ENCODE measurements around the gene NIFK. TPM values are rescaled to one million over a fixed set of nuclear protein-coding genes. Genes with fewer than 3 reads are reported as not detected.

NIFK gene
- total RNA-seq (40.4 TPM), polyA plus RNA-seq (ENCODE audit: insufficient read depth, low read depth, low replicate concordance) (33.4 TPM)
- long read RNA-seq, donor 1, transcript NIFK-201 (7 exons, 1,734 nt) = minor isoform, 14 of 36 reads
- long read RNA-seq, donor 1, transcript NIFK-205 (4 exons, 1,096 nt) = major isoform, 19 of 36 reads
- long read RNA-seq, donor 1, partial matches to known transcripts = 0 of 36 reads
- long read RNA-seq, donor 1, other reads (novel, unspliced or antisense) = 0 of 36 reads
- long read RNA-seq, donor 2, transcript NIFK-201 (7 exons, 1,734 nt) = major isoform, 19 of 27 reads
- long read RNA-seq, donor 2, transcript NIFK-205 (4 exons, 1,096 nt) = minor isoform, 7 of 27 reads
- long read RNA-seq, donor 2, partial matches to known transcripts = 0 of 27 reads
- long read RNA-seq, donor 2, other reads (novel, unspliced or antisense) = 0 of 27 reads
- long read RNA-seq, donor 3, transcript NIFK-201 (7 exons, 1,734 nt) = major isoform, 23 of 30 reads
- long read RNA-seq, donor 3, transcript NIFK-205 (4 exons, 1,096 nt) = minor isoform, 5 of 30 reads
- long read RNA-seq, donor 3, partial matches to known transcripts = 0 of 30 reads
- long read RNA-seq, donor 3, other reads (novel, unspliced or antisense) = 0 of 30 reads
- long read RNA-seq, donor 4, transcript NIFK-201 (7 exons, 1,734 nt) = major isoform, 12 of 18 reads
- long read RNA-seq, donor 4, partial matches to known transcripts = 0 of 18 reads
- long read RNA-seq, donor 4, other reads (novel, unspliced or antisense) = 0 of 18 reads
- long read RNA-seq, donor 5, partial matches to known transcripts = 0 of 2 reads
- long read RNA-seq, donor 5, other reads (novel, unspliced or antisense) = 0 of 2 reads
- long read RNA-seq, donor 6, transcript NIFK-205 (4 exons, 1,096 nt) = minor isoform, 20 of 62 reads
- long read RNA-seq, donor 6, transcript NIFK-201 (7 exons, 1,734 nt) = major isoform, 41 of 62 reads
- long read RNA-seq, donor 6, partial matches to known transcripts = 0 of 62 reads
- long read RNA-seq, donor 6, other reads (novel, unspliced or antisense) = 0 of 62 reads
- long read RNA-seq, donor 7, transcript NIFK-201 (7 exons, 1,734 nt) = major isoform, 20 of 22 reads
- long read RNA-seq, donor 7, partial matches to known transcripts = 1 of 22 reads
- long read RNA-seq, donor 7, other reads (novel, unspliced or antisense) = 0 of 22 reads
- long read RNA-seq, donor 8, transcript NIFK-205 (4 exons, 1,096 nt) = minor isoform, 8 of 20 reads
- long read RNA-seq, donor 8, transcript NIFK-201 (7 exons, 1,734 nt) = major isoform, 10 of 20 reads
- long read RNA-seq, donor 8, partial matches to known transcripts = 0 of 20 reads
- long read RNA-seq, donor 8, other reads (novel, unspliced or antisense) = 0 of 20 reads
- long read RNA-seq, donor 9, transcript NIFK-201 (7 exons, 1,734 nt) = major isoform, 12 of 16 reads
- long read RNA-seq, donor 9, partial matches to known transcripts = 0 of 16 reads
- long read RNA-seq, donor 9, other reads (novel, unspliced or antisense) = 0 of 16 reads
- long read RNA-seq, donor 10, transcript NIFK-205 (4 exons, 1,096 nt) = minor isoform, 6 of 28 reads
- long read RNA-seq, donor 10, transcript NIFK-201 (7 exons, 1,734 nt) = major isoform, 15 of 28 reads
- long read RNA-seq, donor 10, partial matches to known transcripts = 0 of 28 reads
- long read RNA-seq, donor 10, other reads (novel, unspliced or antisense) = 0 of 28 reads

DNA sequence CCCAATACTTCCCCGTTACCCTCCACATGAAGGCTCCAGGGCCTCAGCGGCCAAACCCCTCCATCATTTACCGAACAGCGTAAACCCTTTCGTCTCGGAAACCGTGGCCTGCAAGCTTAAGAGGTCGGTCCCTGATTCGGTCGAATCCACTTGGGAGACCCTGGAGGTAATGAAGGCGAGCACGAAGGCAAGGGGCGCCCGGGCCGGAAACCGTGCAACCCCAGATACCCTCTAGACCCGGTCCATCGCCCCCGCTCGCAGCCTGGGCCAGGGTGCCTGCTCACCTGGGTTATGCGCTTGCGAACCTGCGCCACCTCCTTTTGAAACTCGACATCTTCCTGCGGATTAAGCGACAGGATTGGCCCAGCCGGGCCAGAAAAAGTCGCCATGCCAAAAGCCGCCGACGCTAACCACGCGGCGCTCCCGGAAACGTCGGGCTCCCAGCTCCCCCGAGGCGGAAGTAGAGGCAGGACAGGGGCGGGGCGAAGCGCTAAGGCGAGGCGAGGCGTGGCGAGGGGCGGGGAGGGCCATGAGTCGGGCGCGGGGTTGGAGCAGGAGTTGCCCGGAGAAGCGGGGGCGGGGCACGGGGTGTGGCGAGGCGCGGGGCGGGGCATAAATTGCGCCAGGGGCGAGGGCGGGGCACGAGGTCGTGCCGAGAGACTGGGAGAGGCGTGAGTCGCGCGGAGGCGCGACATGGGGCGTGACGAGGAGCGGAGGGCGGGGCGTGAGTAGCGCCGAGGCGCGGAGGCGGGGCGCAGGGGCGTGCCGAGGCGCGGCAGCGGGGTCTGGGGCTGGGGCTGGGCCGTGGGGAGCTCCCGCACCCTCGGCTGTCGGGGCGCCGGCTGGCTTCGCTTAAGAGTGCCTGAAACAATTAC is at the start of gene NIFK:
Gene NIFK (minus strand): TSS at position 414 of the 875 bp plus-strand sequence. CDS start 25 bp downstream, at position 389.
- Histone ChIP-seq H3K27ac (ENCODE audit: low read depth in 2 of 2, low read length in 2 of 2) (peak within 1 kb of the TSS; percentile 63 to 73), H3K9ac (ENCODE audit: low read length in 3 of 3) (peak within 1 kb of the TSS; percentile 64 to 92 (median 81)), H3K27me3 (ENCODE audit: control insufficient read depth, insufficient read depth, low read length) (no peaks in the 10 kb centered on the region), H3K4me3 (ENCODE audit: low read length in 3 of 3) (peak within 1 kb of the TSS; percentile 86 to 97 (median 94)), H3K4me1 (ENCODE audit: control insufficient read depth in 2 of 3, insufficient read depth in 2 of 3, low read depth in 1 of 3, low read length in 3 of 3) (peaks cover 0 to 2% (median 0%) of the 10 kb centered on the region in 3 donors), H3K36me3 (ENCODE audit: control insufficient read depth in 2 of 3, insufficient read depth in 3 of 3, low read length in 3 of 3) (peaks cover 0 to 2% (median 0%) of the 10 kb centered on the region in 3 donors), H3K9me3 (ENCODE audit: control insufficient read depth in 2 of 3, insufficient read depth in 1 of 3, low read length in 3 of 3) (no peaks in the 10 kb centered on the region)
- intact Hi-C loops (cut with DNase I) = no loop called here
- no peak for FAIRE-seq
- peak; percentile 99 to 100 (median 100) for DNase-seq
- TF ChIP-seq, protein P1, sequence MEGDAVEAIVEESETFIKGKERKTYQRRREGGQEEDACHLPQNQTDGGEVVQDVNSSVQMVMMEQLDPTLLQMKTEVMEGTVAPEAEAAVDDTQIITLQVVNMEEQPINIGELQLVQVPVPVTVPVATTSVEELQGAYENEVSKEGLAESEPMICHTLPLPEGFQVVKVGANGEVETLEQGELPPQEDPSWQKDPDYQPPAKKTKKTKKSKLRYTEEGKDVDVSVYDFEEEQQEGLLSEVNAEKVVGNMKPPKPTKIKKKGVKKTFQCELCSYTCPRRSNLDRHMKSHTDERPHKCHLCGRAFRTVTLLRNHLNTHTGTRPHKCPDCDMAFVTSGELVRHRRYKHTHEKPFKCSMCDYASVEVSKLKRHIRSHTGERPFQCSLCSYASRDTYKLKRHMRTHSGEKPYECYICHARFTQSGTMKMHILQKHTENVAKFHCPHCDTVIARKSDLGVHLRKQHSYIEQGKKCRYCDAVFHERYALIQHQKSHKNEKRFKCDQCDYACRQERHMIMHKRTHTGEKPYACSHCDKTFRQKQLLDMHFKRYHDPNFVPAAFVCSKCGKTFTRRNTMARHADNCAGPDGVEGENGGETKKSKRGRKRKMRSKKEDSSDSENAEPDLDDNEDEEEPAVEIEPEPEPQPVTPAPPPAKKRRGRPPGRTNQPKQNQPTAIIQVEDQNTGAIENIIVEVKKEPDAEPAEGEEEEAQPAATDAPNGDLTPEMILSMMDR (IDR thresholded peaks at IDR 0.05; ENCODE audit: borderline replicate concordance, extremely low read depth, insufficient read depth) = no peak

DNA sequence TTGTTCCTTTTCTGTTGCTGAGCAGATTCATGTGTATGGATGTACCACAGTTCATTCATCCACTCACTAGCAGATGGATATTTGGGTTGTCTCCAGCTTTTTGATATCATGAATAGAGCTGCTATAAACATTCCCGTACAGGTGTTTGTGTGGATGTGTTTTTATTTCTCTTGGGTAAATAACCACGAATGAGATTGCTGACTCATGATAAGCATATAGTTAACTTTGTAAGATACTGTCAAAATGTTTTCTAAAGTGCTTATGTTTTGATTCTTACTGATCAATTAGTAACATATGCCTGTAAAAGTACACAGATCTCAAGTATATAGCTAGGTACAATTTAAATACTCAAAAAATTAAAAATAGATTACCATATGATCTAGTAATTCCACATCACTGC is 46.5 kb upstream of the NIFK start:
- Histone ChIP-seq H3K9ac (ENCODE audit: low read length in 3 of 3) (no peak overlapping the region), H3K4me1 (ENCODE audit: control insufficient read depth in 2 of 3, insufficient read depth in 2 of 3, low read depth in 1 of 3, low read length in 3 of 3) (no peaks in the 10 kb centered on the region), H3K27me3 (ENCODE audit: control insufficient read depth, insufficient read depth, low read length) (no peaks in the 10 kb centered on the region), H3K4me3 (ENCODE audit: low read length in 3 of 3) (no peak overlapping the region), H3K9me3 (ENCODE audit: control insufficient read depth in 2 of 3, insufficient read depth in 1 of 3, low read length in 3 of 3) (no peaks in the 10 kb centered on the region), H3K36me3 (ENCODE audit: control insufficient read depth in 2 of 3, insufficient read depth in 3 of 3, low read length in 3 of 3) (no peaks in the 10 kb centered on the region), H3K27ac (ENCODE audit: low read depth in 2 of 2, low read length in 2 of 2) (no peak overlapping the region)
- TF ChIP-seq, protein P1 (IDR thresholded peaks at IDR 0.05; ENCODE audit: borderline replicate concordance, extremely low read depth, insufficient read depth) = no peak
- no peak for DNase-seq
- intact Hi-C loops (cut with DNase I) = no loop called here
- FAIRE-seq = no peak

Data from kidney (tissue), 22 donors.